Brain microvascular endothelial cell (primary cell): ENCODE results near the gene CTBP2.
"Not testable (repeated sequence)": the region's sequence is repeated elsewhere in the genome, so short reads cannot be mapped to it uniquely, and the experiment has no call there.

Experiments used
- DNase-seq: peaks from one replicate; pipeline ENCODE4 v3.0.0-alpha.2; 2020
- H3K27ac ChIP-seq: fragments of 250-450 bp; sonication (Bioruptor Pico); 2 replicates; pipeline ENCODE4 v1.5.1; 2020; ENCODE audit warnings: mild to moderate bottlenecking, moderate library complexity
- H3K27me3 ChIP-seq: fragments of 250-450 bp; sonication (Bioruptor Pico); replicated peaks from 2 replicates; pipeline ENCODE4 v1.5.1; 2020; ENCODE audit warnings: mild to moderate bottlenecking
- H3K36me3 ChIP-seq: fragments of 250-450 bp; sonication (Bioruptor Pico); replicated peaks from 2 replicates; pipeline ENCODE4 v1.5.1; 2020; ENCODE audit warnings: mild to moderate bottlenecking
- H3K4me3 ChIP-seq: 2 replicates; pipeline ENCODE4 v1.5.1; 2011; ENCODE audit warnings: low read depth, mild to moderate bottlenecking, control low read depth, low read length, moderate library complexity
- CTCF ChIP-seq: IDR thresholded peaks from 2 replicates; pipeline ENCODE4 v1.5.1; 2011; ENCODE audit warnings: low read depth, mild to moderate bottlenecking, moderate library complexity, low read length, control low read depth, inconsistent platforms; ENCODE audit errors: missing control alignments
- in situ Hi-C: cut with HindIII; loops from 2 replicates; pipeline ENCODE4 v1.10.0; 2017; ENCODE audit warnings: low sequenced_read_pairs, low pct_ligation_motif_present

The CTBP2 gene

DNA sequence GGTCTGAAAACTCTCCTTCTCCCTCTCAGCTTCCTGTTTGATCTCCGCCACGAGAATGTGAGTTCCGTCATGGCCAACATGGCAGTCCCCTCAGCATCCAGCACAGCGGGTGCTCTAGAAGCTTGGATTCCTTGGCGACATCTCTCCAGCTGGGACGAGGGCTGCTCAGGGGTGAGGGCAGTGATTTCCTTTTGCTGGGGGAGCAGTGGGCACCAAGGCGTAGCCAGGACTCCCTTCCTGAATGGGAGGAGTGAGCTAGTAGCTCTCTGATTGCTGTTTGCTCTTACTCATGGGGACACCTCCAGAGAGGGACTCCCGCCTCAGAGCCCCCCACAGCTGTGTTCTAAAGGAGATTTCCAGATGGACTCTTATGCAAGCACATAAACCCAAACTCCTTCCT lies 28.8 kb upstream of the CTBP2 start:
- no peak for TF ChIP-seq CTCF
- Histone ChIP-seq H3K27ac (no peak overlapping the region), H3K4me3 (no peak overlapping the region), H3K36me3 (no peaks in the 10 kb centered on the region), H3K27me3 (no peaks in the 10 kb centered on the region)
- no peak for DNase-seq
- in situ Hi-C loops: no loop called here

DNA sequence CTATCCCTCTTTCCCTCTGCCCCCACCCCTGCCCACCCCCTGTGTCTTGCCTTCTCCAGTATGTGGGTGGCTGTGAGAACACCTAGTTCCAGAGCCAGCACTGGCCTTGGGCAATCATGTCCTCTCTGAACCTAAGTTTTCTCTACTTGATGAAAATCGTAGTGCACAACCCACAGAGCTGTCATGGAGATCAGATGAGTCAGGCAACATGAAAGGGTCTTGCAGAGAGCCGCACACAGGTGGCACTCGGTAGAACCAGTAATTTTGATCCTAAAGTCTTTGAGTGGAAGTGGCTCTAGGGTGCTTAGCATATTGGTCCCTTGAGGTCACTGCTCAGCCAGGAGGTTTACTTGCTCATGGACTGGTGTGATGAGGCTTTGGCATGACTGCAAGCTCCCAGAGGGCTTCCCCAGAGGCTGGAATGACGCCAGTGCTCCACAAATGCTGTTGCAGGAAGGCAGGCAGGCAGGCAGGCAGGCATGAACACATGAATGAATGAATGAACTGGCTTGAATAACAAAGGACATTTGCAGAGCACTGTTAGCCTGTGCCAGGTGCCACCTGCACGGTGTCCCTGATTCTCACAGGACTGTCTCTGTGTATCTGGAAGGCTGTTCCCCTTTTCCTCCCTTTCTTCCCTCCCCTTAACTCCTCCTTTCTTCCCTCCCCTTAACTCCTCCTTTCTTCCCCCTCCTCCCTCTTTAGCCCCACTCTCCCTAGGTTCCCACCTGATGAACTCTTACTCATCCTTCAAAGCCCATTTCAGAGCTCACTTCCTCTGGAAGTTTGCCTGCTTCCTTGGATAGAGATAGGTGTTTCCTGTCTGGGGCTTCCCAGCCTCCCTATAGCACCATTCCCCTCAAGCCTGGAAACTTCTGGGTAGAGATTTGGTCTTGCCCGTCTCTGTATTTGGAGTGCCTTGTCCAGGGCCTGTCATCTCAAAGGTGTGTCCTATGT lies 27.2 kb upstream of the CTBP2 start:
- H3K27me3 ChIP-seq: no peaks in the 10 kb centered on the region
- H3K4me3 ChIP-seq: no peak overlapping the region
- DNase-seq: no peak
- no peak for TF ChIP-seq CTCF
- no peaks in the 10 kb centered on the region for H3K36me3 ChIP-seq
- in situ Hi-C loops: no loop called here
- H3K27ac ChIP-seq: no peak overlapping the region

GRCh38 chr10:125186431-125187170 lies 26.2 kb upstream of the CTBP2 start:
- H3K27ac ChIP-seq: no peak overlapping the region
- H3K4me3 ChIP-seq: no peak overlapping the region
- TF ChIP-seq CTCF: no peak
- H3K36me3 ChIP-seq: no peaks in the 10 kb centered on the region
- in situ Hi-C loops: no loop called here
- DNase-seq: no peak
- no peaks in the 10 kb centered on the region for H3K27me3 ChIP-seq

DNA sequence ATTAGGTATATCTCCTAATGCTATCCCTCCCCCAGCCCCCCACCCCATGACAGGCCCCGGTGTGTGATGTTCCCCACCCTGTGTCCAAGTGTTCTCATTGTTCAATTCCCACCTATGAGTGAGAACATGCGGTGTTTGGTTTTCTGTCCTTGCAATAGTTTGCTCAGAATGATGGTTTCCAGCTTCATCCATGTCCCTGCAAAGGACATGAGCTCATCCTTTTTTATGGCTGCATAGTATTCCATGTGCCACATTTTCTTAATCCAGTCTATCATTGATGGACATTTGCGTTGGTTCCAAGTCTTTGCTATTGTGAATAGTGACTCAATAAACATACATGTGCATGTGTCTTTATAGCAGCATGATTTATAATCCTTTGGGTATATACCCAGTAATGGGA lies 18.7 kb upstream of the CTBP2 start:
- H3K36me3 ChIP-seq, H3K4me3 ChIP-seq, in situ Hi-C loops, DNase-seq, H3K27me3 ChIP-seq, H3K27ac ChIP-seq: not testable (repeated sequence)

- H3K4me3 ChIP-seq: no peak overlapping the region
- in situ Hi-C loops: no loop called here
- no peak for TF ChIP-seq CTCF
- no peak for DNase-seq
- H3K27ac ChIP-seq: no peak overlapping the region
- peaks cover 2% of the 10 kb centered on the region for H3K27me3 ChIP-seq
- H3K36me3 ChIP-seq: no peaks in the 10 kb centered on the region
Measured at GRCh38 chr10:125177641-125178640, 17.6 kb upstream of the CTBP2 start.

DNA sequence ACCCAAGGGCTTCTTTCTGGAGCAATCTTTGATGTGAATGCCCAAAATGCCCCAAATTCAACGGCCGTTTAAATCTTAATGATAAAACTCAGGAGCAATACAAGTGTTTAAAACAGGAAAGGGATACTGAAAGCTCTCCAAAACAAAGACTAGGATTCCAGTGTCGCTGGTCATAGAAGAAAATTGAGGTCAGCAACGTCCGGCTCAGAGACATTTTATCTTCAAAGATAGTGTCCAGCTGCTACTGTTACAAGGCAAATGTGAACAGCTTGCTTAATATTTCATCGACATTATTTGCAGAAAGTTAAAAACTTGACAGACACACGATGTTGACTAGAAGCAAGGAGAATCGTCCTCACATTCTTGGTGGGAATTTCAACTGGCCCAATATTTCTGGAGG lies 15.4 kb upstream of the CTBP2 start:
- in situ Hi-C loops: no loop called here
- TF ChIP-seq CTCF: no peak
- H3K4me3 ChIP-seq: no peak overlapping the region
- H3K27me3 ChIP-seq: peaks cover 2% of the 10 kb centered on the region
- H3K27ac ChIP-seq: no peak overlapping the region
- DNase-seq: no peak
- no peaks in the 10 kb centered on the region for H3K36me3 ChIP-seq
